DMS53 treated with DMSO at 0.1 percent for 48 hours (cell line): Measurements from ENCODE around the gene NT5DC3.
"Not testable (repeated sequence)": the region's sequence is repeated elsewhere in the genome, so short reads cannot be mapped to it uniquely, and the experiment has no call there.

ENCODE experiments used
- DNase-seq: peaks from one replicate; lab custom pipeline; 2025; ENCODE audit not compliant: unreplicated experiment; lab: John Stamatoyannopoulos, UW

The NT5DC3 gene

DNA sequence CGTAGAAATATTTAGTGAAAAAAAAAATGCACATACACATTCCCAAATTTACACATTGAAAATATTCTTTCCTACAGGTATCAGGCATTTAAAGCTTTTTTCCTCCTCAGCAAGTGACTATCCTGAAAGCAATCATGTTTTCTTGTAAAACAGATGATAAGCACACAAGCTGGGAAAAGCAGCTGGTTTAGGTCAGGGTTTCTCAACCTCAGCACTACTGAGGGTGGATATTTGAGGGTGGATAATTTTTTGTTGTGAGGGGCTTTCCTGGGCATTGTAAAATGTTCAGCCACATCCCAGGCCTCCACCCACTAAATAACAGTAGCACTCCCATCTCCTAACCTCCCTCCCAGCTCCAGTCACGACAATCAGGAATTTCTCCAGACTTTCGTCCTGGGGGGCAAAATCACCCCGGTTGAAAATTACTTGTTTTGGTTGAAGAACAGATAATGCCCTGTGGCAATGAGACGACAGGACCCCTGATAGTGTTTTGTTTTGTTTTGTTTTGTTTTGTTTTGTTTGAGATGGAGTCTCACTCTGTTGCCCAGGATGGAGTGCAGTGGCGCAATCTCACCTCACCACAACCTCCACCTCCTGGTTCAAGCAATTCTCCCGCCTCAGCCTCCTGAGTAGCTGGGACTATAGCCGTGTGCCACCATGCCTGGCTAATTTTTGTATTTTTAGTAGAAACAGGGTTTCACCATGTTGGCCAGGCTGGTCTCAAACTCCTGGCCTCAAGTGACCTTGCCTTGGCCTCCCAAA, 15.0 kb upstream of the NT5DC3 start:
- no peak for DNase-seq

- DNase-seq, result no peak
Observed at GRCh38 chr12:103855036-103855712, 14.1 kb upstream of the NT5DC3 start.

- DNase-seq, result no peak
Observed at GRCh38 chr12:103854372-103854973, 13.4 kb upstream of the NT5DC3 start.

- DNase-seq, result peak; percentile 55
Observed at GRCh38 chr12:103852498-103852997, 11.5 kb upstream of the NT5DC3 start.

DNA sequence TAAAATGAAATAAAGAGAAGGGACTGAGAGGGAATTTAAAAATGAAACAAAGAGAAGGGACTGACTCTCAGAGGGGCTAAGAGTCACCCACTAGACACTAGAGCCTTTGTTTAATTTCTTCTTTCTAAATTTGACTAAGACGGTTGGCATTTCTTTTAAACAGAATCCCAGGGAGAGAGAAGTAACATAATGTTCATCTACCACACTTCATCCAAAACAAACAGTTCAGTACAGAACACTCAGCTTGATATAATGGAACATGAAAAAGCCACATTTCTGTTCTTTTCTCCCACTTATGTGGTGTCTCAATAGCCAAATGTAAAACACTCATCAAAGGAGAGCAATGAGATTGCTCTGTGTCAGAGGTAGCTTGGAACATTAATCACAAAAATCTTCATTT, 10.1 kb upstream of the NT5DC3 start:
- DNase-seq, result no peak

DNA sequence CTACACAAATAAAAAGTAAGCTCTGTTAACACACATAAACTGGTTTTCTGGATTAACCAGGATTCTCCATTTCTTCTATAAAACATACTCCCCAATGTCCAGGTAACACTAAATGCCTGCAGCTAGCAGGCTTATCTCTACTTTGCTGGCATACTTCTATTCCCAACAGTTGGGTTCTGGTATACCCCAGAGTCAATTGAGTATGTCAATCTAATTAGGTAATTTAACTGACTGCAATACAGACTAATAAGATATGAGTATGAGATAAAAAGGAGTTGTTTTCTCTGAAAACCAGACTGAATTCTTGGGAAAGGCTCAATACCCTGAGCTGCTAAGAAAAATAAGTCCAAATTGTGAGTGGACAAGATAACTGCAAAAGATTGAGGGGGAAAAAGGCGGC, 9.4 kb upstream of the NT5DC3 start:
- no peak for DNase-seq

DNA sequence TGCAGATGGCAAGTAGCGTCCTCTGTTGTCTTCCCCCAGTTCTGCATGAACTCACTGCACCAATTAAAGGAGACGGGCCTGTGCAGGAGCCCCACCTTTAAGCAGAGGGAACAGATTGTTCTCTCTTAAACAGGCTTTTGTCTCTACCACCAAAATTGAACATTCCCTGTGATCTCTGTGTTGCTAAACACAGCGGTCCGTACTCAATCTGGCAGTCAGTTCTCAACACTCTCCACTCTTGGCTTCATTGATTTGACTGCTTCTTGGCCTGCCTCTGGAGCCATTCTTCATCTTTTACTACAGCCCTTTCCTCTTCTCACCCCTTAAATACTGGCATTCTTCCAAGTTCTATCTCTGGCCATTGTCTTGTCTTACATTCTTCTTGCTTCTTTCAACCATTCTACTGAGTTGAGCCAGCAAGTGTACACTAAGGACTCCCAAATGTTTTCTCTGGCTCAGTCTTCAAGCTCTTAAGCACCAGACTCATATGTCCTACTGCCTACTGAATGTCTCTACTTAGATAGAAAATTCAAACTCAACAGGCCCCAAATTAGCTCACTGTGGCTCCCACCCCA, 8.0 kb upstream of the NT5DC3 start:
- no peak for DNase-seq

GRCh38 chr12:103848143-103848542, 7.1 kb upstream of the NT5DC3 start:
- peak; percentile 83 for DNase-seq

- DNase-seq, result no peak
Observed at GRCh38 chr12:103846415-103846814, 5.4 kb upstream of the NT5DC3 start.

DNA sequence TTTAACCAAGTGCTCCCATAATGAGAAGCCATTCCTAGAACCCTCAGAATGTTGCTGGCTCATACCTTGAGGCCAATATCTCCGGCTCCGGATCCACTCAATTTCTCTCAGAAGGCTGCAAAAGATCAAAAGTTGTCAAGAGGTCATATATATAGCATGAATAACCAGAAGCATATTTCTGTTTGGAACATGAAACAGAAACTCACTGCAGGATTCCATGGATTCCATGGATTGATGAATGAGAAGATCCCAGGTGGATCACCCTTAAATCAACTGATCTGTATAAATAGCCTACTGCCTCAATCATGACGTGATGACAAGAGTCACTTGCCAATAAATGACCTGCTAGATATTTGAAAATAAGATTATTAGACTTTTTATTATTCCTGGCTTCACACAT, 3.3 kb upstream of the NT5DC3 start:
- DNase-seq, result no peak

DNA sequence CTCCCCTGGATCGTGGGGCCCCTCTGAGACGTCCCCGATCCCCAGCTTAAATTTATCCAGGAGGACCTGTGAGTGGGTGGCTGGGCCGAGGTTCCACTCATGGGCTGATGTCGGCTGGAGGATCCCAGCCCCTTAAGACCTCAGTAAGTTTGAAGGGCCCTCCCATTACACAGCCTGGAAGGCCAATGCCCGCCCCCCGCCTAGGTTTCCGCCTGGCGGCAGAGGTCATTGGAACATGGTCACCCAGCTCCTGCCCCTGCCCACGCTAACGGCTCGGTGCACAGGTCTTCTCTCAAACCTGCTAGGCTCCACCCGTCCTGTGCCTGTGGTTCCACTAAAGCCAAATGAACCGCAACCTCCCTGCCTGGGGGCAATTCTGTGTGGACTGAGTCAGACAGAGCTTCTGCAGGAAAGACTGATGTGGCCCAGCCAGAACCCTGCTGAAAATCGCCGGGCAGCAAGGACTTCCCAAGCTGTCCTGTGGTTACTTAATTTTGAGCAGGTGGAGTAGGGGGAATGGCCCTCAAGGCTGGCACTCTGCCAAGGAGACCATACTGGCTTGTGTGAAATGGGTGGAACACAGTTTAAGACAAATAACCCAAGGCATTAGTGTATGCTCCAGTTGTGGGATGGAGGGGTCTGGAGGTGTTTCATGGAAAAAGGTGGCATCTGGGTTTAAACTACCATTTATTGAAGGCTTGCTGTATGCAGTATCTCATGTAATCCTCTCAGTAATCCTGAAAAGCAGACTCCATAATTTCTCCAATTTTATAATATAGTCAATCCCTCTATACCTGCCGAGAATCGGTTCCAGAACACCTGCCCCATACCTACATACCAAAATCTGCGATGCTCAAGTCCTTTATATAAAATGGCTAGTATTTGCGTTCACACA, 903 bp upstream of the NT5DC3 start:
- DNase-seq, result peak; percentile 32

DNA sequence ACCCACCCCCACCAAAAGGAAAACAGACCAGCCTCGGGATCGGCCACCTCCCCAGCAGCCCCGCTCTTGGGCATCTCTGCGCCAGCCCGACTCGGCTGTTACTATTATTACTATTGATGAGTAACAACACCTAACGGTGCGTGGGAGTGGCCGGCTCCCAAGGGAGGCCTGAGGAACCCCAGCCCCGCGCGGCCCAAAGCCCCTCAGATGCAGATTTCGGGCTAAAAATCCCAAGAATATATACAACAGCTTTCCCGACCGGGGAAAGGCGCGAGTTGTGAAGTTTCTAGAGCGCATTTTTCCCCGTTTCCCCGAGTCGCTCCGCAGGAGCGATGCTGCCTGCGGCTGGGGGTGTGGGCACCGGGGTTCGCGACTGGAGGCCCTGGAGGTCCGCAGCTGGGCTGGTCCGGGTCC, 565 bp downstream of the NT5DC3 start:
- DNase-seq, result no peak

DNA sequence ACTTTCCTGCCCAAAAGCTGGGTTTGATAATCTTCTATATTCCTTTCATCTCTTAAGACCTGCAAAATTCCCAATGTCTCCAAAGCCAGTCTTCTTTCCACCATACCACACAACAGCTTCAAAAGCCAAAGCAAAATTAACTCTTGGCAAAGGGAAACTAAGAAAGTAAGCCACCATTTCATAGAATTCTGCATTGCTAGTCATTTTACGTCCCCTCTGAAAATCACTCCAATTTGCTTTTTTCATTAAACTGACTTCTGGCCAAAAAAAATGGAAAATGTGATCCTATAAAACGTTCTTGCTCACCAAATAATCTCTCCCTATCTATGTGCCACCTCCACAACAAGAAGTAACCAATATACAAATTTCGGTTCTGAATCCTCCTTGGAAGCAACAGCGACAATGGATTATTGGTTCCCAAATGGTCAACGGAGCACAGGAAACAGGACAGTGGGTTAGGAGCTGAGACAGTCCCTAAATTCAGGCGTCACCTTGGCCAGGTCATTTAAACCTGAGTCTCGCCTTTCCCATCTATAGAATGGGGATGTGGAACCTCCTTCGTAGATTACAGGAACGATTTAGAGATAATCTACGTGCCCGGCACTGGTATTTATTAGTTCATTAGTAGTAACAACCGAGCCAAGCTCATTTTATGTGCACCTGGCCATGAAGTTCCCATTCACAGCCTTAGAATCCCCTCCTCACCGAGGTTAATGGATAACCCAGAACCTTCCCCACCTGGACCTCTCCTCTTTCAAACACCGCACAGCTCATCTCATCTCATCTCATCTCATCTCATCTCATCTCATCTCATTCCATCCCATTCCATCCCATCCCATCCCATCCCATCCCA, 1.2 kb downstream of the NT5DC3 start:
- DNase-seq, result peak; percentile 15

- DNase-seq, result no peak
Observed at GRCh38 chr12:103839103-103839502, 1.9 kb downstream of the NT5DC3 start.

DNA sequence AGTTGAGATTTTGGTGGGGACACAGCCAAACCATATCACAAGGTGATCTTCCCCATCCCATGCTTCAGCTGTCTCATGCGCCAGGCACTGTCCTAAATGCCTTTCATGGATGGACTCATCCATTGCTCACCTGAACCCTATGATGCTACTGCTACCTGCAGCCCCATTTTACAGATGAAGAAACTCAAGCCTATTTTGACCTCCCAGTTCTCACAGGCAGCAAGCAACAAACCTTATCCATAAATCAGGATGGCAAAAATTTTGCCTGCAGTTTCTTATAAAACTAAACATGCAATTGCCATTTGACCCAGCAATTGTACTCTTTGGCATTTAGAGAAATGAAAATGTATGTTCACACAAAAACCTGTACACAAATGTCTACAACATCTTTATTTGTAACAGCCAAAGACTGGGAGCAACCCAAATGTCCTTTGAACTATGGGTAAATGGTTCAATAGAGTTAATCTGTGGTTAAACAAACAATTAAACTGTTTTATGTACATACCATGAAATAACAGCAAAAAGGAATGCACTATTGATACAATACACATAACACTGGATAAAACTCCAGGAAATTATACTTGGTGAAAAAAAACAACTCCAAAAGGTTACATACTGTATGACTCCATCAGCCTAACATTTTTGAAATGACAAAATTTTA, 2.6 kb downstream of the NT5DC3 start:
- no peak for DNase-seq

DNA sequence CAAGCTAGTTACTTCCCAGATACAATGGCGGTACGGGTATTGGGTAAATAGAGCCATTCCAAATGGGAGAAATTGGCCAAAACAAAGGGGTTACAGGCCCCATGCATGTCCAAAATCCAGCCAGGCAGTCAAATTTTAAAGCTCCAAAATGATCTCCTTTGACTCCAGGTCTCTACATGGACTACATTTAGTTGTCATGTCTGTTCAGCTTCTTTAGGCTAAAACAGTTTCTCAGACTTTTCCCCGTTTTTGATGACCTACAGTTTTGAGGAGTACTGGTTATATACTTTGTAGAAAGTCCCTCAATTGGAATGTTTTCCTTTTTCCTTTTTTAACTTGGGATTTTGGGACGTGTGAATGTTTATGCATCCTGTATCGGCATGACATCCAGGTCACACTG, 4.7 kb downstream of the NT5DC3 start:
- DNase-seq, result no peak

DNA sequence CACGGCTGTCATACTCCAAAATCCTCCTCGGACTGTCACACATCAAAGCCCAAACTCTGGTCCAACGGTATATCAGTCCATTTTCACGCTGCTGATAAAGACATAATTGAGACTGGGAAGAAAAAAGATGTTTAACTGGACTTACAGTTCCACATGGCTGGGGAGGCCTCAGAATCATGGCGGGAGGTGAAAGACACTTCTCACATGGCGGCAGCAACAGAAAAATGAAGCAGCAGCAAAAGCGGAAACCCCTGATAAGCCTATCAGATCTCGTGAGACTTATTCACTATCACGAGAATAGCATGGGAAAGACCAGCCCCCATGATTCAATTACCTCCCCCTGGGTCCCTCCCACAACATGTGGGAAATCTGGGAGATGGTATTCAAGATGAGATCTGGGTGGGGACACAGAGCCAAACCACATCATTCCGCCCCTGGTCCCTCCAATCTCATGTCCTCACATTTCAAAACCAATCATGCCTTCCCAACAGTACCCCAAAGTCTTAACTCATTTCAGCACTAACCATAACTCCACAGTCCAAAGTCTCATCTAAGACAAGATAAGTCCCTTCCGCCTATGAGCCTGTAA, 5.2 kb downstream of the NT5DC3 start:
- not testable (repeated sequence) for DNase-seq

DNA sequence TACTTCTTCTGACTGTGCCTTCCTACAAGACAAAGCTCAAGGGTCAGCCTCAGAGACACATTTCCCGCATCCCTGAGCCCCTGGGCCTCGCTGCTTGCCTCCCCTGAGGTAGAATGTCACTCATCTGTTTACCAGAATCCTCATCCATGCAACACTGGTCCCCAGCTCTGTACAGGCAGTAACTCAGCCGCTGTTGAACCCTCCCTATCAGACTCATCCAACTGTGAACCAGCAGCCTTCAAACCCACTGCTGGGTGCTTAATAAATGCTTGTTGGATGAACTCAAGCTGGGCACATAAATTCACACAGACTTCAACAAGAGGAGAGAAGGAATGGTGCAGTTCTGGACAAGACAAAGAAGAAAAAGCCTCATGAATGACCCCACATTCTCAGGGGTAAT, 6.1 kb downstream of the NT5DC3 start:
- no peak for DNase-seq

- DNase-seq, result no peak
Observed at GRCh38 chr12:103833891-103834290, 7.1 kb downstream of the NT5DC3 start.
